SK-N-DZ (cell line): ENCODE data around the gene C1GALT1C1L.
"Not testable (repeated sequence)": the region's sequence is repeated elsewhere in the genome, so short reads cannot be mapped to it uniquely, and the experiment has no call there.

Source experiments
- DNase-seq: peaks from one replicate; pipeline ENCODE4 v3.0.0-alpha.2; 2015; ENCODE audit warnings: low spot score

Gene C1GALT1C1L

GRCh38 chr2:43657241-43657640, 19.0 kb downstream of the C1GALT1C1L start:
- DNase-seq: no peak

- DNase-seq: no peak
Observed at GRCh38 chr2:43653506-43653905, 22.7 kb downstream of the C1GALT1C1L start.

GRCh38 chr2:43648994-43649701, 27.1 kb downstream of the C1GALT1C1L start:
- DNase-seq: no peak

- no peak for DNase-seq
Observed at GRCh38 chr2:43643680-43644079, 32.5 kb downstream of the C1GALT1C1L start.

GRCh38 chr2:43642363-43642762, 33.9 kb downstream of the C1GALT1C1L start:
- no peak for DNase-seq

- DNase-seq: peak; percentile 73
Observed at GRCh38 chr2:43637030-43637803, 39.0 kb downstream of the C1GALT1C1L start, which contains the start of gene PLEKHH2. PLEKHH2 (plus strand) TSS chr2:43637260; CDS start chr2:43644674, 7,414 bp downstream.

GRCh38 chr2:43636621-43637020, 39.6 kb downstream of the C1GALT1C1L start:
- no peak for DNase-seq

- not testable (repeated sequence) for DNase-seq
Observed at GRCh38 chr2:43636153-43636552, 40.1 kb downstream of the C1GALT1C1L start.

GRCh38 chr2:43634604-43635306, 41.5 kb downstream of the C1GALT1C1L start:
- DNase-seq: no peak

GRCh38 chr2:43631618-43632317, 44.5 kb downstream of the C1GALT1C1L start:
- no peak for DNase-seq
